MCF 10A (cell line): ENCODE measurements around the gene RFX3. TPM values are rescaled to one million over a fixed set of nuclear protein-coding genes. Genes with fewer than 3 reads are reported as not detected.

Experiments
- BruUV-seq: library from RNA; stranded (reverse); fragments of 400-500 nt; replicated peaks from 2 replicates; lab custom pipeline; 2021; lab: Mats Ljungman, UMichigan
- CTCF ChIA-PET: fragments of 300-600 bp; sonication (Branson Sonifier 250); formaldehyde crosslinking; extraction: SDS; loops from one replicate; lab custom pipeline; 2021; ENCODE audit warnings: antibody characterized with exemption, inconsistent platforms; lab: Yijun Ruan, JAX
- POLR2A ChIA-PET: fragments of 300-600, 350-650 bp; sonication (Branson Sonifier 250); formaldehyde crosslinking; extraction: SDS; loops from one replicate; lab custom pipeline; 2020; ENCODE audit warnings: antibody characterized with exemption, inconsistent platforms; lab: Yijun Ruan, JAX
- DNase-seq: peaks from one replicate; pipeline ENCODE4 v3.0.0-alpha.2; 2018; ENCODE audit not compliant: unreplicated experiment
- H3K27ac Mint-ChIP-seq: one replicate; pipeline ENCODE4 v1.8.0; 2022; ENCODE audit warnings: mild to moderate bottlenecking, low read depth, mixed read lengths; ENCODE audit not compliant: unreplicated experiment
- H3K27me3 Mint-ChIP-seq: one replicate; pipeline ENCODE4 v1.8.0; 2022; ENCODE audit warnings: mixed read lengths; ENCODE audit not compliant: insufficient read depth, unreplicated experiment
- H3K36me3 Mint-ChIP-seq: one replicate; pipeline ENCODE4 v1.8.0; 2022; ENCODE audit warnings: mild to moderate bottlenecking, moderate library complexity, mixed read lengths; ENCODE audit not compliant: insufficient read depth, unreplicated experiment
- H3K4me1 Mint-ChIP-seq: one replicate; pipeline ENCODE4 v1.8.0; 2022; ENCODE audit warnings: mixed read lengths; ENCODE audit not compliant: insufficient read depth, unreplicated experiment
- H3K4me3 Mint-ChIP-seq: one replicate; pipeline ENCODE4 v1.8.0; 2022; ENCODE audit warnings: mild to moderate bottlenecking, moderate library complexity, mixed read lengths; ENCODE audit not compliant: unreplicated experiment
- H3K9me3 Mint-ChIP-seq: one replicate; pipeline ENCODE4 v1.8.0; 2022; ENCODE audit warnings: mixed read lengths; ENCODE audit not compliant: unreplicated experiment
- intact Hi-C: fragments of 100-400 bp; cut with micrococcal nuclease; formaldehyde crosslinking; loops from 2 replicates; pipeline ENCODE4 v1.14.1; 2022
- total RNA-seq: library from RNA; stranded (reverse); gene quantifications from 2 replicates; pipeline ENCODE4 v1.2.3, GENCODE V29; 2022
- TF ChIP-seq, protein P1 (sequence below): fragments of 200-600 bp; IDR thresholded peaks from one replicate; pipeline ENCODE4 v1.8.0; 2022; ENCODE audit warnings: antibody characterized with exemption, mild to moderate bottlenecking; ENCODE audit not compliant: unreplicated experiment

RFX3 gene
- total RNA-seq, 1 experiment from 2014 or later, result 9.7 TPM

DNA sequence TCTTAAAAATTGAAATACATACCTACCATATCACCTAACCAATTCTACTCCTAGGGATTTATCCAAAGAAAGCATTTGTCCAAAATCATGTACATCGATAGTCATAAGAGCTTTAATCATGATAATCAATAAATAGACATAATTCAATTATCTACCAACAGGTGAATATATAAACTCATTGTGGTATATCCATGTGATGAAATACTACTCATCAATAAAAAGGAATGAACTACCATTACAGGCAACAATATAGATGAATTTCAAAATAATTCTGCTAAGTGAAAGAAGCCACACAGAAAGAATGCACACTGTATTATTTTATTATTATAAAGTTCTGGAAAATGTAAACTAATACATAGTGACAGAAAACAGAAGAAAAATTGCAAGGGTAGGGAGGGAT is 81.8 kb downstream of the RFX3 start:
- Mint-ChIP-seq H3K36me3 (no peaks in the 10 kb centered on the region), H3K4me3 (no peak overlapping the region), H3K9me3 (no peaks in the 10 kb centered on the region), H3K27me3 (no peaks in the 10 kb centered on the region), H3K27ac (no peak overlapping the region), H3K4me1 (no peaks in the 10 kb centered on the region)
- CTCF ChIA-PET, result interaction anchor here (0.6 to 7.5 kb wide), 4 partner anchors 10 to 537 kb away, joined by 3 to 176 read pairs (median 3); no protein-coding TSS in a partner anchor
- BruUV-seq, result no TSS peak
- intact Hi-C loops, result loop anchor here (5.0 kb wide), 3 partner anchors 112 to 587 kb away; no protein-coding TSS in a partner anchor
- TF ChIP-seq, protein P1, sequence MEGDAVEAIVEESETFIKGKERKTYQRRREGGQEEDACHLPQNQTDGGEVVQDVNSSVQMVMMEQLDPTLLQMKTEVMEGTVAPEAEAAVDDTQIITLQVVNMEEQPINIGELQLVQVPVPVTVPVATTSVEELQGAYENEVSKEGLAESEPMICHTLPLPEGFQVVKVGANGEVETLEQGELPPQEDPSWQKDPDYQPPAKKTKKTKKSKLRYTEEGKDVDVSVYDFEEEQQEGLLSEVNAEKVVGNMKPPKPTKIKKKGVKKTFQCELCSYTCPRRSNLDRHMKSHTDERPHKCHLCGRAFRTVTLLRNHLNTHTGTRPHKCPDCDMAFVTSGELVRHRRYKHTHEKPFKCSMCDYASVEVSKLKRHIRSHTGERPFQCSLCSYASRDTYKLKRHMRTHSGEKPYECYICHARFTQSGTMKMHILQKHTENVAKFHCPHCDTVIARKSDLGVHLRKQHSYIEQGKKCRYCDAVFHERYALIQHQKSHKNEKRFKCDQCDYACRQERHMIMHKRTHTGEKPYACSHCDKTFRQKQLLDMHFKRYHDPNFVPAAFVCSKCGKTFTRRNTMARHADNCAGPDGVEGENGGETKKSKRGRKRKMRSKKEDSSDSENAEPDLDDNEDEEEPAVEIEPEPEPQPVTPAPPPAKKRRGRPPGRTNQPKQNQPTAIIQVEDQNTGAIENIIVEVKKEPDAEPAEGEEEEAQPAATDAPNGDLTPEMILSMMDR, result no peak
- POLR2A ChIA-PET, result no interaction called here
- DNase-seq, result no peak

DNA sequence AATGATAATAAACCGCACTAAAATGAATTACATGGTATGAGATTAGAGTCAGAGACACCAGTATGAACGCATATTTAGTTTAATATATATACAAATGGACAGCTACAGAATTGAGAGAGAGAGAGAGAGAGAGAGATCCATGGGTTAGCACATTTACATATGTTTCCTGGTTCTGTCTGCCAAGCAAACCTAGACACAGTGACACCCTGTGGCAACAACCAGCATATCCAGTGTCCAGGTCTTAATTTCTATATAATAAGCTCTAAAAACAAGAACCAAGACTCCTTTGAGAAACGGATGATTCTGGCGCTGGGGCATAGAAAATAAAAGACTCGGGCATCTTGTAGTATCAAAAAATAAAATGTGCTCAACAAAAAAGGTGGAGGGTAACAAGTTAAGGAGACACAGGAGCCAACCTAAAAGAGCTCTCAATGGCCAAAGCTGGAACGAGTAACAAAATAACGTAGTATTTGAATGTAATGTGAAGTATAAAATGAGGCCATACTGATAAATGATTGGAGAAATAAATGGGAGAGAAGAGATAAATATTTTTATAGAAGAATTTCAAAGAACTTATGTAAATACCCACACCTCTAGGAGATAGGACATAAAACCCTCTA is 84.5 kb downstream of the RFX3 start:
- Mint-ChIP-seq H3K27me3 (no peaks in the 10 kb centered on the region), H3K27ac (no peak overlapping the region), H3K4me3 (no peak overlapping the region), H3K9me3 (no peaks in the 10 kb centered on the region), H3K36me3 (no peaks in the 10 kb centered on the region), H3K4me1 (peaks cover 8% of the 10 kb centered on the region)
- no TSS peak for BruUV-seq
- DNase-seq, result peak; percentile 68
- intact Hi-C loops, result loop anchor here (1.0 to 5.0 kb wide), 4 partner anchors 109 to 584 kb away; no protein-coding TSS in a partner anchor
- CTCF ChIA-PET, result interaction anchor here (0.5 to 7.5 kb wide), 82 partner anchors 8 to 1557 kb away, joined by 3 to 176 read pairs (median 4); no protein-coding TSS in a partner anchor
- POLR2A ChIA-PET, result interaction anchor here (0.6 to 2.3 kb wide), 6 partner anchors 18 to 200 kb away, joined by 3 to 13 read pairs (median 5); partner anchors contain the start of gene RFX3
- TF ChIP-seq, protein P1, result peak; percentile 52

DNA sequence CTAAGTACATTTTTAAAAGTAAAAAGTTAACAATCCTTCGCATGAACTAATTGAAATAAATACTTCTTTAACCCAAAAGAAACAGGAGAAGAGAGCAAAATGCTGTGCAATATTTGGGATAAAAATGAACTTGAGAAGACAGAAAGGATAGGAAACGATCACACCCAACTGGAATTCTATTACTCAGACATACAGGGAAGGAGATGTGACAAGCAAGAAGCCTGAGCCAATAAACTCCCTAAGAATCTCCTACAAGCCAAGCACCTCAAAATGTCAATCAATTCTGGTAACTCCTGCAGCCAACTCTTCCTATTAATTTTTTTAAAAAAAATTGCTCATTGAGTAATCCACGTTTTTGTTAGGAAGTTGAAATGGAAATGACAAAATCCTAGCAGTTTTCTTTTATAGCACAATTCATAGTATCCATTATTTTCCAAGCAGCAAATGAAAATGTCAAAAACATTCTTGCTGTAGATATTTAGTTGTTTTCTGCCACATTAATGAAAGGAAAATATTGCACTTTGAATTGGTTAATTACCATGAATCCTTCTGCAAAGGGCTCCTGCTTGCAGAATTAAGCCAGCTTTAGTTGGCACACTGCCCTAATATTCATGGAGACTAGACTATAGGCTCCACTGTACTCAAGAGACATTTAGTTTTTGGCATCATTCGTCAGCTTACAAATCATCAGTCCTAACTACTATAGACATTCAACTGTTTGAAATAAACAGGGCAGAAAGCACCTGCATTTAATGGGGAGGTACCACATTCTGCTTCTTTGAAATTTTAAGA is 89.0 kb downstream of the RFX3 start:
- no TSS peak for BruUV-seq
- Mint-ChIP-seq H3K27me3 (no peaks in the 10 kb centered on the region), H3K27ac (peak overlapping the region; percentile 44), H3K36me3 (peaks cover 6% of the 10 kb centered on the region), H3K4me3 (no peak overlapping the region), H3K4me1 (peaks cover 15% of the 10 kb centered on the region), H3K9me3 (peaks cover 6% of the 10 kb centered on the region)
- intact Hi-C loops, result no loop called here
- no peak for DNase-seq
- POLR2A ChIA-PET, result interaction anchor here (0.6 kb wide), 1 partner anchor 643 kb away, joined by 3 read pairs; no protein-coding TSS in a partner anchor
- CTCF ChIA-PET, result interaction anchor here (0.6 to 1.3 kb wide), 5 partner anchors 76 to 943 kb away, joined by 4 to 9 read pairs (median 6); no protein-coding TSS in a partner anchor
- TF ChIP-seq, protein P1, result no peak

DNA sequence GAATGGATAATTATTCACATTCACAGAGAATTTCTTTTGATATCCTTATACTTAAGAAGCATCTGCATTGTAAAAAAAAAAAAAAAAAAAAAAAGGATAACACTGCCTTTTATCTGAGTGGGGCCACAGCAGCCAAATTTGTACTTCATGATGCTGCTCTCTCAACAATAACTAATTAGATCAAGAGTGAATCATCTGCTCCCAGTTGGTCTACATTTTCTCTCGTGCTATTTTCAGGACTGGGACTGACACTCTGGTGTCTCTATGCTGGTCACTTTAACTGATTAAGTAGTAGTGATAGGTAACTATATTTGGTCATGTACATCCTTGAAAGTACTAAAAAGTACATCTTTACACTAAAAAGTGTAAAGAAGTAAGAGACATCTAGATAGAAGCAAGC is 90.1 kb downstream of the RFX3 start:
- no TSS peak for BruUV-seq

More for the DNA sequence above, 90.1 kb downstream of the RFX3 start:
- Mint-ChIP-seq H3K27ac (peak overlapping the region; percentile 44), H3K9me3 (peaks cover 6% of the 10 kb centered on the region), H3K36me3 (peaks cover 6% of the 10 kb centered on the region), H3K4me1 (peaks cover 15% of the 10 kb centered on the region), H3K4me3 (no peak overlapping the region), H3K27me3 (no peaks in the 10 kb centered on the region)
- ChIA-PET CTCF (interaction anchor here (0.7 kb wide), 1 partner anchor 73 kb away, joined by 5 read pairs; no protein-coding TSS in a partner anchor), POLR2A (interaction anchor here (0.6 to 1.3 kb wide), 3 partner anchors 63 to 644 kb away, joined by 3 to 4 read pairs (median 3); no protein-coding TSS in a partner anchor)
- TF ChIP-seq, protein P1, result no peak
- intact Hi-C loops, result no loop called here
- no peak for DNase-seq
